GM12878 (cell line): ENCODE data around the gene CENPP. TPM values are rescaled to one million over a fixed set of nuclear protein-coding genes. Genes with fewer than 3 reads are reported as not detected.

Experiments
- ATAC-seq: fragments of 200-7000 bp; cut with Tn5 transposase; 3 replicates; pipeline ENCODE4 v1.9.1; 2020; ENCODE audit warnings: mild to moderate bottlenecking, moderate library complexity
- BruUV-seq: library from RNA; stranded (reverse); fragments of 400-500 nt; replicated peaks from 2 replicates; lab custom pipeline; 2021; lab: Mats Ljungman, UMichigan
- CTCF ChIA-PET: fragments of 300-600 bp; sonication (Branson Sonifier 250); formaldehyde crosslinking; extraction: SDS; loops from one replicate; lab custom pipeline; 2021; ENCODE audit warnings: inconsistent platforms; lab: Yijun Ruan, JAX
- POLR2A ChIA-PET: fragments of 350-600 bp; formaldehyde crosslinking; extraction: SDS; loops from one replicate; lab custom pipeline; 2021; ENCODE audit warnings: inconsistent platforms; lab: Charles Lee
- RAD21 ChIA-PET: fragments of 300-600 bp; sonication (Branson Sonifier 250); formaldehyde crosslinking; loops from one replicate; lab custom pipeline; 2023; ENCODE audit warnings: antibody characterized with exemption; ENCODE audit not compliant: unreplicated experiment; lab: Charles Lee
- SMC1A ChIA-PET: fragments of 300-600 bp; sonication (Branson Sonifier 250); formaldehyde crosslinking; loops from one replicate; lab custom pipeline; 2023; ENCODE audit not compliant: unreplicated experiment, uncharacterized antibody; lab: Charles Lee
- DNase-seq: peaks from one replicate; pipeline ENCODE4 v3.0.0-alpha.2; 2011; ENCODE audit warnings: low read depth, low spot score
- FAIRE-seq: peaks from 3 replicates; lab custom pipeline; 2011; peaks lifted over from hg19 to GRCh38; lab: Jason Lieb, UNC
- H2AFZ ChIP-seq: 2 replicates; pipeline ENCODE4 v1.6.0; 2011; ENCODE audit warnings: low read depth, low read length, control low read depth; ENCODE audit not compliant: control insufficient read depth
- H3K27ac ChIP-seq: 2 replicates; pipeline ENCODE4 v1.5.1; 2011; ENCODE audit warnings: control low read depth; ENCODE audit not compliant: control insufficient read depth, insufficient read depth
- H3K27me3 ChIP-seq, 2 experiments: replicated peaks in 1 of 2; 2 replicates each; pipeline versions ENCODE4 v1.6.0 to v1.6.1; 2011; ENCODE audit warnings: low read length in 1 of 2; ENCODE audit not compliant: control insufficient read depth in 2 of 2, insufficient read depth in 2 of 2
- H3K36me3 ChIP-seq, 2 experiments: 2 replicates each; pipeline ENCODE4 v1.5.1; 2011; ENCODE audit warnings: low read length in 1 of 2; ENCODE audit not compliant: control insufficient read depth in 2 of 2, insufficient read depth in 2 of 2
- H3K4me1 ChIP-seq: 2 replicates; pipeline ENCODE4 v1.6.1; 2011; ENCODE audit warnings: mild to moderate bottlenecking, low read length, moderate library complexity, mixed read lengths; ENCODE audit not compliant: control insufficient read depth, insufficient read depth
- H3K4me2 ChIP-seq: 2 replicates; pipeline ENCODE4 v1.6.0; 2011; ENCODE audit warnings: control low read depth; ENCODE audit not compliant: control insufficient read depth, insufficient read depth
- H3K4me3 ChIP-seq: fragments of 200-600 bp; sonication (generic); 2 replicates; pipeline ENCODE4 v1.5.1; 2016
- H3K79me2 ChIP-seq: 2 replicates; pipeline ENCODE4 v1.6.0; 2011; ENCODE audit warnings: low read length; ENCODE audit not compliant: control insufficient read depth, insufficient read depth
- H3K9ac ChIP-seq: 2 replicates; pipeline ENCODE4 v1.8.0; 2011; ENCODE audit warnings: low read length, control low read depth, mixed read lengths; ENCODE audit not compliant: control insufficient read depth, insufficient read depth
- H3K9me3 ChIP-seq: replicated peaks from 3 replicates; pipeline ENCODE4 v1.5.1; 2011; ENCODE audit warnings: mild to moderate bottlenecking, low read length; ENCODE audit not compliant: control insufficient read depth, insufficient read depth
- H4K20me1 ChIP-seq: 2 replicates; pipeline ENCODE4 v1.6.0; 2011; ENCODE audit not compliant: control insufficient read depth, insufficient read depth
- BRCA1 ChIP-seq: IDR thresholded peaks from 2 replicates; pipeline ENCODE4 v1.6.1; 2011; ENCODE audit warnings: low read depth, low read length, improper control_type of control experiment
- CBFB ChIP-seq: IDR thresholded peaks from 2 replicates; pipeline ENCODE4 v1.6.1; 2016; ENCODE audit warnings: antibody characterized with exemption, low read depth
- CEBPB ChIP-seq, 2 experiments: fragments of 150-350 bp in 1 of 2; IDR thresholded peaks; 2 replicates each; pipeline ENCODE4 v1.6.1; 2012 to 2014; ENCODE audit warnings: low read depth in 2 of 2, low read length in 2 of 2, borderline replicate concordance in 1 of 2, inconsistent platforms in 1 of 2
- DPF2 ChIP-seq: fragments of 450-650 bp; IDR thresholded peaks from 2 replicates; pipeline ENCODE4 v1.6.1; 2017; ENCODE audit warnings: mild to moderate bottlenecking
- EZH2 ChIP-seq: IDR thresholded peaks from 2 replicates; pipeline ENCODE4 v1.6.1; 2012; ENCODE audit warnings: low read depth, mild to moderate bottlenecking, control low read depth, inconsistent platforms, low read length, borderline replicate concordance; ENCODE audit not compliant: control insufficient read depth
- LARP7 ChIP-seq: fragments of 450-650 bp; IDR thresholded peaks from 2 replicates; pipeline ENCODE4 v1.6.1; 2017; ENCODE audit warnings: mild to moderate bottlenecking
- NKRF ChIP-seq: fragments of 450-650 bp; conservative IDR thresholded peaks from 2 replicates; pipeline ENCODE4 v1.6.1; 2017; ENCODE audit warnings: mild to moderate bottlenecking, moderate library complexity
- PAX5 ChIP-seq: IDR thresholded peaks from 2 replicates; pipeline ENCODE4 v1.6.1; 2011; ENCODE audit warnings: low read depth, low read length, borderline replicate concordance
- PAX8 ChIP-seq: fragments of 450-650 bp; IDR thresholded peaks from 2 replicates; pipeline ENCODE4 v1.6.1; 2017; ENCODE audit warnings: mild to moderate bottlenecking, moderate library complexity
- PKNOX1 ChIP-seq: fragments of 450-650 bp; IDR thresholded peaks from 2 replicates; pipeline ENCODE4 v1.6.1; 2016; ENCODE audit warnings: mild to moderate bottlenecking
- POU2F2 ChIP-seq: IDR thresholded peaks from 3 replicates; pipeline ENCODE4 v1.6.1; 2011; ENCODE audit warnings: low read depth, mild to moderate bottlenecking, low read length, borderline replicate concordance
- PRDM15 ChIP-seq: fragments of 450-650 bp; formaldehyde crosslinking; IDR thresholded peaks from 2 replicates; pipeline ENCODE4 v1.4.0; 2020; ENCODE audit warnings: mild to moderate bottlenecking, moderate library complexity
- SMARCA5 ChIP-seq: fragments of 450-650 bp; IDR thresholded peaks from 2 replicates; pipeline ENCODE4 v1.6.1; 2017; ENCODE audit warnings: mild to moderate bottlenecking
- WGBS: methylation state at CpG from one replicate; pipeline ENCODE4 v1.1.6; 2016; ENCODE audit warnings: low lambda C conversion rate; ENCODE audit not compliant: insufficient replicate concordance, insufficient coverage; ENCODE audit errors: missing lambda C conversion rate; 5-methylcytosine and 5-hydroxymethylcytosine counted together
- in situ Hi-C: fragments of 300-500 bp; cut with MboI; formaldehyde crosslinking; loops from 9 replicates; pipeline ENCODE4 v1.14.3; 2018; ENCODE audit warnings: mixed read lengths
- intact Hi-C: fragments of 100-400 bp; cut with micrococcal nuclease; formaldehyde crosslinking; loops from one replicate; pipeline ENCODE4 v1.14.2; 2022; ENCODE audit not compliant: unreplicated experiment
- polyA plus RNA-seq, 11 experiments: library from polyadenylated mRNA; depleted of rRNA in 4 of 11; unstranded in 6 of 11; stranded (reverse) in 5 of 11; fragments of >200 nt; fragmentation: Nextera tagmentation in 4 of 11; fragmentation: Illumina TruSeq in 1 of 11; extraction: Ambion mirVana in 4 of 11; extraction: Trizol in 1 of 11; gene quantifications; 1 replicate in 1 of 11; 2 replicates in 10 of 11; pipeline versions ENCODE4 v1.2.1 to v1.2.3, GENCODE V29; 2011 to 2016; ENCODE audit warnings: inconsistent platforms in 2 of 11, missing spikeins in 2 of 11, low read depth in 1 of 11
- total RNA-seq, 4 experiments: library from RNA; depleted of rRNA in 3 of 4; stranded (reverse); fragments of >200 nt in 3 of 4; fragmentation: Illumina TruSeq in 1 of 4; extraction: Trizol in 1 of 4; gene quantifications; 2 replicates each; pipeline versions ENCODE4 v1.2.1 to v1.2.3, GENCODE V29; 2013 to 2021

CENPP gene
- total and polyA plus RNA-seq, 10 of the 15 experiments (the other 5 are each of a cell fraction or from before 2014, with no cell fraction given), result 9.4 to 31.4 (median 19.8) TPM

- TF ChIP-seq PKNOX1 (no peak), BRCA1 (no peak)
These were observed 158.1 kb downstream of the CENPP start (continued) for GRCh38 chr9:92483627-92484545.

- in situ Hi-C loops, result no loop called here
- FAIRE-seq, result no peak
- intact Hi-C loops, result no loop called here
- TF ChIP-seq SMARCA5 (no peak), PAX8 (no peak), PRDM15 (CRISPR knock-in tag) (no peak), CEBPB (IDR thresholded peaks at IDR 0.05; ENCODE audit: borderline replicate concordance in 1 of 2, low read depth in 2 of 2, low read length in 2 of 2) (no peak), NKRF (no peak), POU2F2 (no peak), DPF2 (no peak), CBFB (no peak), PAX5 (no peak), EZH2 (no peak), LARP7 (no peak)
These were observed 158.8 kb downstream of the CENPP start for GRCh38 chr9:92484563-92484962.

More at GRCh38 chr9:92484563-92484962, 158.8 kb downstream of the CENPP start:
- no peak overlapping the region for H3K9ac ChIP-seq
- ChIA-PET POLR2A (no interaction called here), SMC1A (interaction anchor here (2.2 kb wide), 1 partner anchor 8 kb away, joined by 7 read pairs; no protein-coding TSS in a partner anchor), CTCF (no interaction called here), RAD21 (no interaction called here)
- no peaks in the 10 kb centered on the region for H3K9me3 ChIP-seq
- no peak overlapping the region for H3K4me2 ChIP-seq
- no TSS peak for BruUV-seq
- no peak overlapping the region for H3K27ac ChIP-seq
- no peaks in the 10 kb centered on the region for H3K36me3 ChIP-seq
- H3K79me2 ChIP-seq, result no peaks in the 10 kb centered on the region
- ATAC-seq, result no peak
- DNase-seq, result no peak
- H2AFZ ChIP-seq, result no peak overlapping the region
- 0 out of 2 replicates have a peak, but pooled peaks cover 4% of the 10 kb centered on the region for H3K4me1 ChIP-seq
- no peaks in the 10 kb centered on the region for H3K27me3 ChIP-seq
- H3K4me3 ChIP-seq, result no peak overlapping the region
- no peaks in the 10 kb centered on the region for H4K20me1 ChIP-seq
- WGBS, result 93% methylated on average over 3 of the region's 3 CpGs
